Smooth muscle cell (in vitro differentiated cells): Measurements from ENCODE around the gene RIN2. TPM values are rescaled to one million over a fixed set of nuclear protein-coding genes. Genes with fewer than 3 reads are reported as not detected.
A peak's percentile ranks its signal among the peaks of the same experiment; 100 is the strongest.

Experiments
- DNase-seq: peaks from one replicate; lab custom pipeline; 2025; ENCODE audit not compliant: unreplicated experiment; lab: John Stamatoyannopoulos, UW
- H2AFZ ChIP-seq: fragments of 200-600 bp; sonication (generic); 2 replicates; pipeline ENCODE4 v1.6.0; 2016; ENCODE audit warnings: antibody characterized with exemption, low read depth, mild to moderate bottlenecking
- H3F3A ChIP-seq: fragments of 200-600 bp; sonication (generic); 2 replicates; pipeline ENCODE4 v1.6.0; 2017; ENCODE audit warnings: antibody characterized with exemption, low read depth
- H3K27ac ChIP-seq: fragments of 200-600 bp; sonication (generic); 2 replicates; pipeline ENCODE4 v1.5.1; 2016; ENCODE audit warnings: low read depth, mild to moderate bottlenecking
- H3K27me3 ChIP-seq: fragments of 200-600 bp; sonication (generic); 2 replicates; pipeline ENCODE4 v1.6.1; 2016; ENCODE audit warnings: low read depth, mild to moderate bottlenecking
- H3K36me3 ChIP-seq: fragments of 200-600 bp; sonication (generic); 2 replicates; pipeline ENCODE4 v1.5.1; 2016; ENCODE audit warnings: low read depth
- H3K4me1 ChIP-seq: fragments of 200-600 bp; sonication (generic); 2 replicates; pipeline ENCODE4 v1.5.1; 2016; ENCODE audit warnings: low read depth
- H3K4me2 ChIP-seq: fragments of 200-600 bp; sonication (generic); 2 replicates; pipeline ENCODE4 v1.6.0; 2016; ENCODE audit warnings: mild to moderate bottlenecking
- H3K4me3 ChIP-seq: fragments of 200-600 bp; sonication (generic); 2 replicates; pipeline ENCODE4 v1.5.1; 2016; ENCODE audit warnings: mild to moderate bottlenecking
- H3K79me2 ChIP-seq: fragments of 200-600 bp; sonication (generic); 2 replicates; pipeline ENCODE4 v1.6.0; 2016; ENCODE audit warnings: low read depth, mild to moderate bottlenecking
- H3K9ac ChIP-seq: fragments of 200-600 bp; sonication (generic); 2 replicates; pipeline ENCODE4 v1.6.0; 2016; ENCODE audit warnings: low read depth
- H3K9me3 ChIP-seq: fragments of 200-600 bp; sonication (generic); replicated peaks from 2 replicates; pipeline ENCODE4 v1.5.1; 2016; ENCODE audit warnings: low read depth
- H4K20me1 ChIP-seq: fragments of 200-600 bp; sonication (generic); 2 replicates; pipeline ENCODE4 v1.6.0; 2016; ENCODE audit warnings: low read depth
- CTCF ChIP-seq: fragments of 200-600 bp; sonication (generic); IDR thresholded peaks from 2 replicates; pipeline ENCODE4 v1.5.1; 2017; ENCODE audit warnings: borderline replicate concordance, mild to moderate bottlenecking, antibody characterized with exemption; ENCODE audit not compliant: insufficient read depth, poor library complexity, severe bottlenecking
- WGBS: methylation state at CpG from one replicate; pipeline ENCODE4 v1.1.7; 2016; ENCODE audit warnings: low lambda C conversion rate; 5-methylcytosine and 5-hydroxymethylcytosine counted together
- polyA plus RNA-seq: library from polyadenylated mRNA; unstranded; fragments of >200 nt; fragmentation: Nextera tagmentation; extraction: Ambion mirVana; gene quantifications from 2 replicates; pipeline ENCODE4 v1.2.1, GENCODE V29; 2016
- total RNA-seq: library from RNA; depleted of rRNA; stranded (reverse); fragments of >200 nt; gene quantifications from 2 replicates; pipeline ENCODE4 v1.2.3, GENCODE V29; 2014

Gene RIN2
- total and polyA plus RNA-seq, 2 experiments from 2014 or later, result 16.0 to 26.9 TPM

GRCh38 chr20:19782669-19783068, 24.6 kb downstream of the RIN2 start:
- WGBS, result 89% methylated on average over 3 of the region's 3 CpGs
- Histone ChIP-seq H3K4me3 (no peak overlapping the region), H3K79me2 (peaks cover under 1% of the 10 kb centered on the region), H3K9me3 (no peaks in the 10 kb centered on the region), H2AFZ (no peak overlapping the region), H3K27me3 (no peaks in the 10 kb centered on the region), H3K27ac (no peak overlapping the region), H3F3A (peaks cover 10% of the 10 kb centered on the region), H4K20me1 (no peaks in the 10 kb centered on the region), H3K36me3 (no peaks in the 10 kb centered on the region), H3K4me2 (no peak overlapping the region), H3K9ac (no peak overlapping the region), H3K4me1 (peaks cover 16% of the 10 kb centered on the region)
- DNase-seq, result no peak
- TF ChIP-seq CTCF, result no peak

GRCh38 chr20:19783966-19784401, 25.9 kb downstream of the RIN2 start:
- Histone ChIP-seq H2AFZ (no peak overlapping the region), H4K20me1 (no peaks in the 10 kb centered on the region), H3K4me1 (peaks cover 16% of the 10 kb centered on the region), H3K27ac (peak overlapping the region; percentile 16), H3K79me2 (peaks cover 9% of the 10 kb centered on the region), H3K4me3 (no peak overlapping the region), H3K9me3 (no peaks in the 10 kb centered on the region), H3K27me3 (no peaks in the 10 kb centered on the region), H3F3A (peaks cover 10% of the 10 kb centered on the region), H3K36me3 (no peaks in the 10 kb centered on the region), H3K9ac (no peak overlapping the region), H3K4me2 (peak overlapping the region; percentile 61)
- 73% methylated on average over 7 of the region's 7 CpGs for WGBS
- TF ChIP-seq CTCF, result no peak
- DNase-seq, result no peak

- Histone ChIP-seq H3F3A (peaks cover 10% of the 10 kb centered on the region), H2AFZ (no peak overlapping the region), H4K20me1 (no peaks in the 10 kb centered on the region), H3K4me1 (peaks cover 16% of the 10 kb centered on the region), H3K4me3 (no peak overlapping the region), H3K9ac (peak overlapping the region; percentile 2), H3K79me2 (peaks cover 9% of the 10 kb centered on the region), H3K27ac (peak overlapping the region; percentile 81), H3K36me3 (no peaks in the 10 kb centered on the region), H3K4me2 (peak overlapping the region; percentile 61), H3K27me3 (no peaks in the 10 kb centered on the region), H3K9me3 (no peaks in the 10 kb centered on the region)
- DNase-seq, result no peak
- 13% methylated on average over 11 of the region's 11 CpGs for WGBS
- peak; percentile 81 for TF ChIP-seq CTCF
Observed at GRCh38 chr20:19784511-19785172, 26.6 kb downstream of the RIN2 start.
